ENCODE data around the gene CAD. TPM values are rescaled to one million over a fixed set of nuclear protein-coding genes. Genes with fewer than 3 reads are reported as not detected.

CAD gene
- total RNA-seq, 1 donor from 2014 or later = 28.2 TPM

DNA sequence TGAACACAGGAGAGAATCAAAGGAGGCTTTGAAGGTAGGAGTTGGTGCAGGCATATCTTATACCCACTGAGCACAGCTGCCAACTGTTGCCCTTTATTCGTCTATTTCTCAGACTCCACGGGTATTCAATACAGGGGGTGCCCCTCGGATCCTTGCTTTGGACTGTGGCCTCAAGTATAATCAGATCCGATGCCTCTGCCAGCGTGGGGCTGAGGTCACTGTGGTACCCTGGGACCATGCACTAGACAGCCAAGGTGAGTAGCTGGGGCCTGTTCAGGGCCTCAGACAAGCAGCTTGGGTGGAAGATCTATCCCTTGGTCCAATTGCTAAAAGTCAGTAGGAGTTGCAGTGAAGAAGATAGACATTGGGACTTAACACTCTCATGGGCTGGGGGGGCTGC lies 5.2 kb downstream of the CAD start:
- H3K4me1 ChIP-seq (ENCODE audit: control insufficient read depth in 3 of 3, insufficient read depth in 3 of 3, low read length in 3 of 3) = peaks cover 0 to 9% (median 8%) of the 10 kb centered on the region in 3 donors
- H3K27me3 ChIP-seq (ENCODE audit: control insufficient read depth in 3 of 3, insufficient read depth in 3 of 3, low read length in 3 of 3) = no peaks in the 10 kb centered on the region
- H3K27ac ChIP-seq (ENCODE audit: low read depth, low read length) = no peak overlapping the region
- peaks cover 47 to 80% (median 60%) of the 10 kb centered on the region in 3 donors for H3K36me3 ChIP-seq (ENCODE audit: control insufficient read depth in 3 of 3, insufficient read depth in 3 of 3, low read length in 3 of 3)
- H3K4me3 ChIP-seq (ENCODE audit: low read length in 3 of 3) = no peak overlapping the region
- no peaks in the 10 kb centered on the region for H3K9me3 ChIP-seq (ENCODE audit: control insufficient read depth in 3 of 3, low read length in 3 of 3)
- no peak overlapping the region for H3K9ac ChIP-seq (ENCODE audit: low read depth in 1 of 3, low read length in 3 of 3)

DNA sequence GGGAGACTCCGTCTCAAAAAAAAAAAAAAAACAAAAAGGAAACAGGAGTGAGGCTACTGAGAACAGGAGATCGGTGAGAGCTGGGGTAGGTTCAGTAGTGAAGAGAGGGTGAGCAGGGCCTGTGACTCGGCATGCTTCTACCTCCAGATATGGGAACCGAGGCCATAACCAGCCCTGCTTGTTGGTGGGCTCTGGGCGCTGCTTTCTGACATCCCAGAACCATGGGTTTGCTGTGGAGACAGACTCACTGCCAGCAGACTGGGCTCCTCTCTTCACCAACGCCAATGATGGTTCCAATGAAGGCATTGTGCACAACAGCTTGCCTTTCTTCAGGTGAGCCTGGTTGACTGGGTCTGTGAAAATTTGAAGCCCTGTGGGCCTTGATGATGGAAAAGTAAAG lies 6.2 kb downstream of the CAD start:
- Histone ChIP-seq H3K36me3 (ENCODE audit: control insufficient read depth in 3 of 3, insufficient read depth in 3 of 3, low read length in 3 of 3) (peaks cover 49 to 81% (median 69%) of the 10 kb centered on the region in 3 donors), H3K27ac (ENCODE audit: low read depth, low read length) (no peak overlapping the region), H3K4me1 (ENCODE audit: control insufficient read depth in 3 of 3, insufficient read depth in 3 of 3, low read length in 3 of 3) (no peaks in the 10 kb centered on the region), H3K9me3 (ENCODE audit: control insufficient read depth in 3 of 3, low read length in 3 of 3) (no peaks in the 10 kb centered on the region), H3K4me3 (ENCODE audit: low read length in 3 of 3) (no peak overlapping the region), H3K27me3 (ENCODE audit: control insufficient read depth in 3 of 3, insufficient read depth in 3 of 3, low read length in 3 of 3) (no peaks in the 10 kb centered on the region), H3K9ac (ENCODE audit: low read depth in 1 of 3, low read length in 3 of 3) (no peak overlapping the region)

DNA sequence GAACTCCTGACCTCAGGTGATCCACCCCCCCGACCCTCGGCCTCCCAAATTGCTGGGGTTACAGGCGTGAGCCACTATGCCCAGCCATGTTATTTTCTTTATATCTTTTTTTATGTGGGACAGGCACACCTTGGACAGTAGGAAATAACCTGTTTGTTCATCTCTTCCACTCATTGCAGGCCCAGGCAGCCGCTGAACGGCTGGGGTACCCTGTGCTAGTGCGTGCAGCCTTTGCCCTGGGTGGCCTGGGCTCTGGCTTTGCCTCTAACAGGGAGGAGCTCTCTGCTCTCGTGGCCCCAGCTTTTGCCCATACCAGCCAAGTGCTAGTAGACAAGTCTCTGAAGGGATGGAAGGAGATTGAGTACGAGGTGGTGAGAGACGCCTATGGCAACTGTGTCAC lies 8.4 kb downstream of the CAD start:
- H3K27me3 ChIP-seq (ENCODE audit: control insufficient read depth in 3 of 3, insufficient read depth in 3 of 3, low read length in 3 of 3) = no peaks in the 10 kb centered on the region
- no peak overlapping the region for H3K9ac ChIP-seq (ENCODE audit: low read depth in 1 of 3, low read length in 3 of 3)
- no peaks in the 10 kb centered on the region for H3K4me1 ChIP-seq (ENCODE audit: control insufficient read depth in 3 of 3, insufficient read depth in 3 of 3, low read length in 3 of 3)
- no peak overlapping the region for H3K27ac ChIP-seq (ENCODE audit: low read depth, low read length)
- peaks cover 54 to 81% (median 71%) of the 10 kb centered on the region in 3 donors for H3K36me3 ChIP-seq (ENCODE audit: control insufficient read depth in 3 of 3, insufficient read depth in 3 of 3, low read length in 3 of 3)
- no peaks in the 10 kb centered on the region for H3K9me3 ChIP-seq (ENCODE audit: control insufficient read depth in 3 of 3, low read length in 3 of 3)
- no peak overlapping the region for H3K4me3 ChIP-seq (ENCODE audit: low read length in 3 of 3)

DNA sequence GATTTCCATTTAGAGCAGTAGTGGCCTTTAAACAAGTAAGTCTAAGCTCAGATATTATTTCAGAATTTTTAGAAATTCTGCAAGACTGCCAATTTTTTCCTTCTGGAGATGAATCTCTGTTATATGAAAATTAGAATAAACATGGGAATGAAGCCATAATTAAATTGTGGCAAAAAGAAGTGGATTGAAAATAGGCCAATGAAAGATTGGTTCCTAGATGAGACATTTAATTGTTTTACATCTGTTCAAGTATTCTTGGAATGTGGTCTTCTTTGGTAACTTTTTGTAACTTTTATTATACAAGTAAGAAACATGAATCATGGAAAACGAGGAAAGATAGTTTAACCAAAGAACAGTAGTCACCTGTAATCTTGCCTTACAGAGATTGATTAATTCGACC lies 10.3 kb downstream of the CAD start:
- H3K4me3 ChIP-seq (ENCODE audit: low read length in 3 of 3) = no peak overlapping the region
- H3K27ac ChIP-seq (ENCODE audit: low read depth, low read length) = no peak overlapping the region
- no peaks in the 10 kb centered on the region for H3K4me1 ChIP-seq (ENCODE audit: control insufficient read depth in 3 of 3, insufficient read depth in 3 of 3, low read length in 3 of 3)
- no peak overlapping the region for H3K9ac ChIP-seq (ENCODE audit: low read depth in 1 of 3, low read length in 3 of 3)
- H3K27me3 ChIP-seq (ENCODE audit: control insufficient read depth in 3 of 3, insufficient read depth in 3 of 3, low read length in 3 of 3) = no peaks in the 10 kb centered on the region
- H3K9me3 ChIP-seq (ENCODE audit: control insufficient read depth in 3 of 3, low read length in 3 of 3) = no peaks in the 10 kb centered on the region
- peaks cover 57 to 81% (median 77%) of the 10 kb centered on the region in 3 donors for H3K36me3 ChIP-seq (ENCODE audit: control insufficient read depth in 3 of 3, insufficient read depth in 3 of 3, low read length in 3 of 3)

DNA sequence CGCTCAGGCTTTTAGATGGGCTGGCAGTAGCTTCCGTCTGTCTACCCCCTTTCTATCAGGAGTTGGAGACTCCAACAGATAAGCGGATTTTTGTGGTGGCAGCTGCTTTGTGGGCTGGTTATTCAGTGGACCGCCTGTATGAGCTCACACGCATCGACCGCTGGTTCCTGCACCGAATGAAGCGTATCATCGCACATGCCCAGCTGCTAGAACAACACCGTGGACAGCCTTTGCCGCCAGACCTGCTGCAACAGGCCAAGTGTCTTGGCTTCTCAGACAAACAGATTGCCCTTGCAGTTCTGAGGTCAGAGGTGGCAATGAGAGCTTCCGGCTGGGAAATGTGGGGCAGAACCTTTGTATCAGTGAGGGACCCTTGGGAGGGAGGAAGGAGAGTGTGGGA lies 14.8 kb downstream of the CAD start:
- peaks cover 65 to 82% (median 81%) of the 10 kb centered on the region in 3 donors for H3K36me3 ChIP-seq (ENCODE audit: control insufficient read depth in 3 of 3, insufficient read depth in 3 of 3, low read length in 3 of 3)
- H3K27ac ChIP-seq (ENCODE audit: low read depth, low read length) = no peak overlapping the region
- H3K4me3 ChIP-seq (ENCODE audit: low read length in 3 of 3) = no peak overlapping the region
- no peaks in the 10 kb centered on the region for H3K9me3 ChIP-seq (ENCODE audit: control insufficient read depth in 3 of 3, low read length in 3 of 3)
- no peaks in the 10 kb centered on the region for H3K4me1 ChIP-seq (ENCODE audit: control insufficient read depth in 3 of 3, insufficient read depth in 3 of 3, low read length in 3 of 3)
- no peaks in the 10 kb centered on the region for H3K27me3 ChIP-seq (ENCODE audit: control insufficient read depth in 3 of 3, insufficient read depth in 3 of 3, low read length in 3 of 3)
- H3K9ac ChIP-seq (ENCODE audit: low read depth in 1 of 3, low read length in 3 of 3) = no peak overlapping the region

DNA sequence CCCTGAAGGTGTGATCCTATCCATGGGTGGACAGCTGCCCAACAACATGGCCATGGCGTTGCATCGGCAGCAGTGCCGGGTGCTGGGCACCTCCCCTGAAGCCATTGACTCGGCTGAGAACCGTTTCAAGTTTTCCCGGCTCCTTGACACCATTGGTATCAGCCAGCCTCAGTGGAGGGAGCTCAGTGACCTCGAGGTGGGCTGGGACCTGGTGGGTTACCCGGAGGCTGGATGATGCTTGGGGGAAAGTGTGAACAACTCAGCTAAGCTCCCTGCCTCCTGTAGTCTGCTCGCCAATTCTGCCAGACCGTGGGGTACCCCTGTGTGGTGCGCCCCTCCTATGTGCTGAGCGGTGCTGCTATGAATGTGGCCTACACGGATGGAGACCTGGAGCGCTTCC lies 16.2 kb downstream of the CAD start:
- Histone ChIP-seq H3K36me3 (ENCODE audit: control insufficient read depth in 3 of 3, insufficient read depth in 3 of 3, low read length in 3 of 3) (peaks cover 75 to 86% (median 82%) of the 10 kb centered on the region in 3 donors), H3K4me3 (ENCODE audit: low read length in 3 of 3) (no peak overlapping the region), H3K27ac (ENCODE audit: low read depth, low read length) (no peak overlapping the region), H3K9me3 (ENCODE audit: control insufficient read depth in 3 of 3, low read length in 3 of 3) (no peaks in the 10 kb centered on the region), H3K9ac (ENCODE audit: low read depth in 1 of 3, low read length in 3 of 3) (no peak overlapping the region), H3K27me3 (ENCODE audit: control insufficient read depth in 3 of 3, insufficient read depth in 3 of 3, low read length in 3 of 3) (no peaks in the 10 kb centered on the region), H3K4me1 (ENCODE audit: control insufficient read depth in 3 of 3, insufficient read depth in 3 of 3, low read length in 3 of 3) (no peaks in the 10 kb centered on the region)

DNA sequence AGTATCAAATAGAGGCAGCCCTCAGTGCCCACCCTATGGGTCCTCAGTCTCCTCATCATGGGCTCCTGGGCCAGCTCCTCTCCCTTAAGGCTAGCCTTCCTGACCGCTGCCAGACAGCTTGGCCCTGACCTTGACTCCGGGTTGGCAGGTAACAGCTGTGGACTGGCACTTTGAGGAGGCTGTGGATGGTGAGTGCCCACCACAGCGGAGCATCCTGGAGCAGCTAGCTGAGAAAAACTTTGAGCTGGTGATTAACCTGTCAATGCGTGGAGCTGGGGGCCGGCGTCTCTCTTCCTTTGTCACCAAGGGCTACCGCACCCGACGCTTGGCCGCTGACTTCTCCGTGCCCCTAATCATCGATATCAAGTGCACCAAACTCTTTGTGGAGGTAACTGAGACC lies 19.0 kb downstream of the CAD start:
- H3K4me1 ChIP-seq (ENCODE audit: control insufficient read depth in 3 of 3, insufficient read depth in 3 of 3, low read length in 3 of 3) = no peaks in the 10 kb centered on the region
- H3K36me3 ChIP-seq (ENCODE audit: control insufficient read depth in 3 of 3, insufficient read depth in 3 of 3, low read length in 3 of 3) = peaks cover 94 to 95% (median 94%) of the 10 kb centered on the region in 3 donors
- H3K27ac ChIP-seq (ENCODE audit: low read depth, low read length) = no peak overlapping the region
- H3K9ac ChIP-seq (ENCODE audit: low read depth in 1 of 3, low read length in 3 of 3) = no peak overlapping the region
- no peak overlapping the region for H3K4me3 ChIP-seq (ENCODE audit: low read length in 3 of 3)
- H3K9me3 ChIP-seq (ENCODE audit: control insufficient read depth in 3 of 3, low read length in 3 of 3) = no peaks in the 10 kb centered on the region
- no peaks in the 10 kb centered on the region for H3K27me3 ChIP-seq (ENCODE audit: control insufficient read depth in 3 of 3, insufficient read depth in 3 of 3, low read length in 3 of 3)

DNA sequence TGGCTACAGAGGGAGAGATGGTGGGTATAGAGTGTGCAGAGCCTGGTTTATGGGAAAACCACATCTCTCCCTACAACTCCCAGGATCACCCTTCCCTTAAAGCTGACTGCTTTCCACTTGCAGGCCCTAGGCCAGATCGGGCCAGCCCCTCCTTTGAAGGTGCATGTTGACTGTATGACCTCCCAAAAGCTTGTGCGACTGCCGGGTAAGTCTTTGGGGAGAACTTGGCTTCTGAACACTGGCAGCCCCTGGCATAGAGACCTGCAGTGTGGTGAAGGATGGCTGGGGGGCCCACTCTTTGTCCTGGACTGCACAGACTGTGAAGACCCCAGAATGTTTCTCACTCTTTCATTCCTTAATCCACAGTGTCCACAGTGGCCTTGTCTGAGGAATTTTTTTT lies 19.5 kb downstream of the CAD start:
- Histone ChIP-seq H3K4me3 (ENCODE audit: low read length in 3 of 3) (no peak overlapping the region), H3K27me3 (ENCODE audit: control insufficient read depth in 3 of 3, insufficient read depth in 3 of 3, low read length in 3 of 3) (no peaks in the 10 kb centered on the region), H3K4me1 (ENCODE audit: control insufficient read depth in 3 of 3, insufficient read depth in 3 of 3, low read length in 3 of 3) (no peaks in the 10 kb centered on the region), H3K9ac (ENCODE audit: low read depth in 1 of 3, low read length in 3 of 3) (no peak overlapping the region), H3K27ac (ENCODE audit: low read depth, low read length) (no peak overlapping the region), H3K9me3 (ENCODE audit: control insufficient read depth in 3 of 3, low read length in 3 of 3) (no peaks in the 10 kb centered on the region), H3K36me3 (ENCODE audit: control insufficient read depth in 3 of 3, insufficient read depth in 3 of 3, low read length in 3 of 3) (peaks cover 94 to 95% (median 94%) of the 10 kb centered on the region in 3 donors)

DNA sequence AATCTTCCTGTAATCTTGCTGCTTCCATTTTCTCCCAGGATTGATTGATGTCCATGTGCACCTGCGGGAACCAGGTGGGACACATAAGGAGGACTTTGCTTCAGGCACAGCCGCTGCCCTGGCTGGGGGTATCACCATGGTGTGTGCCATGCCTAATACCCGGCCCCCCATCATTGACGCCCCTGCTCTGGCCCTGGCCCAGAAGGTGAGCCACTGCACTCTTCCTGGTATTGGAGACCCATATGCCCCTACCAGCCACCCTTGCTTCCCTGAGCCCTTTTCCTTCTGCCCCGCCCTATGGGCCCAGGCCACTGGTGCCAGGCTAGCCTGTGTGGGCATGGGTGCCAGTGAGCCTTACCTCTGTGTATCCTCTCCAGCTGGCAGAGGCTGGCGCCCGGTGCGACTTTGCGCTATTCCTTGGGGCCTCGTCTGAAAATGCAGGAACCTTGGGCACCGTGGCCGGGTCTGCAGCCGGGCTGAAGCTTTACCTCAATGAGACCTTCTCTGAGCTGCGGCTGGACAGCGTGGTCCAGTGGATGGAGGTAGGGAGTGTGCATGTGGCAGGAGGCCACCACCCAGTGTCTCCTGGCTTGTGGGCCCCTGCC lies 20.3 kb downstream of the CAD start:
- H3K4me1 ChIP-seq (ENCODE audit: control insufficient read depth in 3 of 3, insufficient read depth in 3 of 3, low read length in 3 of 3) = no peaks in the 10 kb centered on the region
- H3K9ac ChIP-seq (ENCODE audit: low read depth in 1 of 3, low read length in 3 of 3) = no peak overlapping the region
- H3K27ac ChIP-seq (ENCODE audit: low read depth, low read length) = no peak overlapping the region
- H3K36me3 ChIP-seq (ENCODE audit: control insufficient read depth in 3 of 3, insufficient read depth in 3 of 3, low read length in 3 of 3) = peaks cover 94 to 95% (median 94%) of the 10 kb centered on the region in 3 donors
- H3K9me3 ChIP-seq (ENCODE audit: control insufficient read depth in 3 of 3, low read length in 3 of 3) = no peaks in the 10 kb centered on the region
- no peaks in the 10 kb centered on the region for H3K27me3 ChIP-seq (ENCODE audit: control insufficient read depth in 3 of 3, insufficient read depth in 3 of 3, low read length in 3 of 3)
- H3K4me3 ChIP-seq (ENCODE audit: low read length in 3 of 3) = no peak overlapping the region

DNA sequence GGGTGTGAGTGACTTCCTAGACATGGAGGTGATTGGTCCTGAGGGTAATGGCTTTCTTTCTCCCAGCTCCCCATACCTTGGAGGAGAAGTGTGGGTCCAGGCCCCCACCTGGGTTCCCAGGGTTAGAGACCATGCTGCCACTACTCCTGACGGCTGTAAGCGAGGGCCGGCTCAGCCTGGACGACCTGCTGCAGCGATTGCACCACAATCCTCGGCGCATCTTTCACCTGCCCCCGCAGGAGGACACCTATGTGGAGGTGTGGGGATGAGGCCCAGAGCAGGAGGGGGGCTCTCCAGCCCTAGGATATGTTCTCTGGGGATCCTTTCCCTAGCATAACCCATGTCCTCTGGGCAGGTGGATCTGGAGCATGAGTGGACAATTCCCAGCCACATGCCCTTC lies 21.8 kb downstream of the CAD start:
- Histone ChIP-seq H3K9me3 (ENCODE audit: control insufficient read depth in 3 of 3, low read length in 3 of 3) (no peaks in the 10 kb centered on the region), H3K4me3 (ENCODE audit: low read length in 3 of 3) (no peak overlapping the region), H3K27me3 (ENCODE audit: control insufficient read depth in 3 of 3, insufficient read depth in 3 of 3, low read length in 3 of 3) (no peaks in the 10 kb centered on the region), H3K36me3 (ENCODE audit: control insufficient read depth in 3 of 3, insufficient read depth in 3 of 3, low read length in 3 of 3) (peaks cover 94 to 95% (median 94%) of the 10 kb centered on the region in 3 donors), H3K9ac (ENCODE audit: low read depth in 1 of 3, low read length in 3 of 3) (no peak overlapping the region), H3K27ac (ENCODE audit: low read depth, low read length) (no peak overlapping the region), H3K4me1 (ENCODE audit: control insufficient read depth in 3 of 3, insufficient read depth in 3 of 3, low read length in 3 of 3) (no peaks in the 10 kb centered on the region)

Measured in skeletal muscle tissue (tissue), 4 donors.